Activated CD8-positive, alpha-beta memory T cell treated with anti-CD3 and anti-CD28 coated beads for 48 hours (primary cell): ENCODE measurements around the gene NID1.
"Not testable (repeated sequence)": the region's sequence is repeated elsewhere in the genome, so short reads cannot be mapped to it uniquely, and the experiment has no call there.

Source experiments
- DNase-seq, 3 experiments: peaks; one replicate each; pipeline ENCODE4 v3.0.0-alpha.2; 2020; ENCODE audit warnings: low read depth in 2 of 3, low spot score in 2 of 3

NID1 gene

GRCh38 chr1:235971020-235971419, 93.9 kb downstream of the NID1 start:
- no peak for DNase-seq

DNA sequence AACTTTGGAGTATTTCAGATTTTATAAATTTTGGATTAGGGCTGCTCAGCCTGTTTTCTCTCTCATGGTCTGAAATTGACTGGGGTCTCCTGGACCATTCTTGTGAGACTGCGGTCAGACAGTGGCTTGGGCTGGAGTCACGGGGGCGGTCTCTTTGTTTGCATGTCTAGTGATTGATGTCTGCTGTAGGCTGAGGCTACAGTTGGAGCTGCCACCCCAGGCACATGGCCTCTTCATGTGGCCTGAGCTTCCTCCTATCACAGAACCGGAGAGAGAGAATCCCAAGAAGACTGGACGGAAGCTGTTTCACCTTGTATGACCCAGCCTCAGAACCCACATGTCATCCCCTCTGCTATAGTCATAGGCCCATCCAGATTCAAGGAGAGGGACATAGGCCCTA, 96.1 kb downstream of the NID1 start:
- DNase-seq = no peak

GRCh38 chr1:235966134-235966533, 98.8 kb downstream of the NID1 start:
- DNase-seq = not testable (repeated sequence)

DNA sequence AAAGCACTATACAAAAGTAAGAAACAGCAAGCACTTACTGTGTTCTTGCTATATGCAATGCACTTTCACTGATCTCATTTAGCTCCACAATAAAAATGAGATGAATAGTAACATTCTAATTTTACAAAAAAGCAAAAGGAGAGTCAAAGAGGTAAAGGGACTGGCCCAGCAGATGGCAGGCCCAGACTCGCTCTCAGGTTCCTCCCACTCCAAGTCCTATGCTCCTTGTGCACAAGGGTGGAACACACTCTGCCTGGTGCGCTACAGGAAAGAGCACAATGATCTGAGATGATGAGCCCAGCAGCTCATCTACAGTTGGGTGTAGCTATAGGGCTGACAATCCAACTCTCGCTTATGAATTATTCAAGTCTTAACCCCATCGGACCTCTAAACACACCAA, 104.1 kb downstream of the NID1 start:
- DNase-seq = no peak

DNA sequence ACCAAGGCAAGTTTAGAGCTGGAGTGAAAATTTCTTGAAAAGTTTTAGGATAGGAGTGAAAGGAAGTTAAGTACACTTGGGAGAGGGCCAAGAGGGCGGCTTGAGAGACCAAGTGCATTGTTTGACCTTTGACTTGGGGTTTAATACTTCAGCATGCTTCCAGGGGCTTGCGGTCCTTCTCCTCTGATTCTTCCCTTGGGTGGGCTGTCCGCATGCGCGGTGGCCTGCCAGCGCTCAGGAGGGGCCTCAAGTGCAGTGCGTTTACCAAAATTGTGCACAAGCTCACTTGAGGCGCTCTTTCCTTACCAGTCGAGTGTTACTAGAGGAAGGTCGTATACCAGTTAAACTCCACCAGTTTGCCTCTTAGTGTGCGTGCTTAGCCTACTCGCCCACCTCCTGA, 106.9 kb downstream of the NID1 start:
- no peak for DNase-seq

GRCh38 chr1:235955777-235956176, 109.1 kb downstream of the NID1 start:
- DNase-seq = no peak

GRCh38 chr1:235954306-235955283, 110.3 kb downstream of the NID1 start:
- peak in 1 of 3 experiments; percentile 13 for DNase-seq

- DNase-seq = no peak
These were observed 111.1 kb downstream of the NID1 start for GRCh38 chr1:235953801-235954200.

GRCh38 chr1:235952950-235953615, 111.8 kb downstream of the NID1 start:
- no peak for DNase-seq

DNA sequence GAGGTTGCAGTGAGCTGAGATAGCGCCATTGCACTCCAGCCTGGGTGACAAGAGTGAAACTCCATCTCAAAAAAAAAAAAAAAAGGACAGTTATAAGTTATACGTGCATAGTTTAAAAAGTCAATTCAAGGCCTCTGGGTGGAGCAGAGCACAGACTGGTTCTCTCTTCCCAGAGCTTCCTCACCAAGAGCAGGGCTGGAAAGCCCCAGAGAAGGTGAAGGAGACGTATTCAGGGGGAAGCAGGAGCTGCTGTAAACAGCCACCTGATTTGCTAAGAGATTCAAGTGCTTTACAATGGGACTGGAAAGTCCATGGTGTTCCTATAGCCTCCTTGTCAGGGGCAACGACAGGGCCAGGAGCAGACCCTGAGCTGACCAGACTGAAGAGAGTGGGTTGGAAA, 113.2 kb downstream of the NID1 start:
- DNase-seq = no peak

DNA sequence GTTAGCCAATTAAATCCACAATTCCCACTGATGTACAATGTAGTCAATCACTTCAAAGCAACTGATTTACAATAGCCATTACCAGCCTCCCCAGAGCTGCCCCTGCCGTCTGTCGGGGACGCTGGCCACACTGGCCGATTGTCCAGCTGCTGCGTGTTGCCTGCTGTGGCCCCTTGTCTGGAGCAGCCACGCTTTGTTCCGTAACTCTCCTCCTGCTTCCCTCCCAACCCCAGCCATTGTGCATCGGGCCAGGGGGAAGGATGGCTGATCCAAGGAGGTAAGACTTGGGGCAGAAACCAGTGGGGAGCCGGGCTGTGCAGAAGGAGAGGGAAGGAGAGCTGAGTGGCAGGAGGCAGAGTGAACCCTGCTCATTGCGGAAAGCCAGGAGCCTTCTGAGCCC, 114.6 kb downstream of the NID1 start:
- no peak for DNase-seq

- DNase-seq = no peak
These were observed 116.0 kb downstream of the NID1 start for GRCh38 chr1:235948774-235949427.

- DNase-seq = no peak
These were observed 116.9 kb downstream of the NID1 start for GRCh38 chr1:235947989-235948388.

DNA sequence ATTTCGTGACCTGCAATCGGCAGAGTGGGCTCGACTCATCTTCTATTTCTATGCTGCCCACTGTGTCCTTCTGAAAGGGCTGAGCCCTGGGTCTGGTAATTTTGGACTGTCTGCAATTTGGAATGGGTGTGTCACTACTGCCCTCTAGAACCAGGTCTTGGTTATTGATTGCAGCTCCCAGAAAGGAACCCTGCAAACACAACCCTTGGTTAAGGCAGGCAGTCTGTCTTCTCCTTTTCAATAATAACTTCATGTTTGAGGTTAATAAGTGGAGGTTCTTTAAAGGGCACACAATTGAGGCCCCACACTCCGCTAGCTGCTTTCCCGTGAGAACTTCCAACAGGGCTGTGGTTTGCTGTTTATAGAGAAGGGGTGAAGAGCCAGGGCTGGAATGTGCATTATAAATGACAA, 118.3 kb downstream of the NID1 start:
- DNase-seq = no peak

DNA sequence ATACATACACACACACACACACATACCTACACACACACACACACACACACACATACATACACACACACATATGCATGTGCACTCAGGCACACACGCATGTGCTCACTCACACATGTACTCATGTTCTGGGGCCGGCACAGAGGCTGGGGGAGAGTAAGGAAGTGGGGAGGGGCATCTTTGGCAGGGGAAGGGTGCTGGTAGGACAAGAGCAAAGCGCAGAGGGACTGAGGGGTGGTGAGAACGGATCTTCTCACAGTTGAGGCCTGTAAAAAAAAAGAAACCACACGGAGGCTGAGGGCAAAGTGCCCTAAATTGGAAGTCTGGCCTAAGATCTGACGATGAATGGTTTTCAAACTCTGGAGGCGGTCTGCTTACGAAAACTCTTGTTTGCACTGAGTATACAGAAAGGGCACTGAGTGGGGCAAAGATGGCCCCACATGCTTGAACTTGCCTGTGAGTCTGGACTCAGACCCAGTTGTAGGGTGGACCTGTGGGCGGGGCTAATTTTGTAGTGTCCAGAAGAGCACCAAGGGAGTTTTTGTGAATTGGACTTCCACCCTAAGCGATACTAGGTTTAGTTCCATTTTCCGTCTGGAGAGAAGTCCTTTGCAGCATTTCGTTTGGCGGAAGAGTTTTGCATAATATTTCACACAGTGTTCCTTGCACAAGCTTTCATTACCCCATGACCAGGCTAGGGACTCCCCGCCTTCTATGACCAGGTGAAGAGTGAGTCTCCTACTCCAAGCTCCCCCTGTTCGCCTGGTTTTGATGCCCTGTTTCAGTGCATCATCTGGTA, 118.9 kb downstream of the NID1 start:
- no peak for DNase-seq

DNA sequence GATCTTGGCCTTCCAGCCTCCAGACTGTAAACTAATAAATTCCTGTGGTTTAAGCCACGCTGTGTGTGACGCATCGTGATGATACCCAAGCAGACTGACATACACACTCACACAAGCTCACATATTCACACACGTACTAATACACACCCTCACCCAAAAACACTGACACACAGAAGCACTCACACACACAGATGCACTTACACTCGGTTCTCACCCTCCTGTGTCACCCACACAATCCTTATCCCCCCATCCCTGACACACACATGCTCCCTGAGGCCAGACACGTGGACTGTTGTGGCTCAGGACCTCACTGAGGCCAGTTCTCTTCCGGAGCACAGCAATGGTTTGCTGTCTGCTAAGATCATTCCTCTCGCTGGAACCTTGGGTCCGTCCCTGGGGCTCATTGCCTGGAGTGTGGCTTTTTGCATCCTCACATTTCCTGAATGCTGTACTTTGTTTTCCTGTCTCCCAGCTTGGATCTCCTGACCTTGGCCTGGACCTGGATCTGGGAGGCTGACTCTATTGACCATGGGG, 121.2 kb downstream of the NID1 start:
- no peak for DNase-seq

DNA sequence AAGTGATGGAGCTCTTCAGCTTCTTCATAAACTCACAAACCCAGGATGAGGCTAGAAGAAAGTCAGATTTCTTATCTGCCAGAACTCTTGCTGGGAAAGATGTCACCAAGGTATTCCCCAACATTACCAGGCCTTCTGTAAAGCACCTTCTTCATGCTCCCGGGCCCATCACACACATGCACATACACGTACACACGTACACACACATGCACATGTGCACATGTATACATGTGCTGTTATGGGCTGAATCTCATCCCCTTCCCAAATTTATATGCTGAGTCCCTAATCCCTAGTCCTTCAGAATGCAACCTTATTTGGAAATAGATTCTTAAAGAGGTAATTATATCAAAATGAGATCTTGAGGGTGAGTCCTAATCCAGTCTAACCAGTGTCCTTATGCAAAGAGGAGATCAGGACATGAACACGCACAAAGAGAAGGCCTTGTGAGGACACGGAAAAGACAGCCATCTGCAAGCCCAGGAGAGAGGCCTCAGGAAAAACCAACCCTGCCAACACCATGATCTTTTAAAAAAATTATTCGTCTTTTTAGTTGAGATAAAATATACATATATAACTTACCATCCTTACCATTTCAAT, 121.8 kb downstream of the NID1 start:
- DNase-seq = no peak

- no peak for DNase-seq
These were observed 122.3 kb downstream of the NID1 start for GRCh38 chr1:235942625-235942934.

GRCh38 chr1:235941876-235942624, 122.8 kb downstream of the NID1 start:
- no peak for DNase-seq

GRCh38 chr1:235940285-235940684, 124.6 kb downstream of the NID1 start:
- no peak for DNase-seq
